GM18499 (cell line): ENCODE results near the gene FMOD.
"Not testable (repeated sequence)": the region's sequence is repeated elsewhere in the genome, so short reads cannot be mapped to it uniquely, and the experiment has no call there.

Experiments
- ATAC-seq: cut with Tn5 transposase; IDR thresholded peaks from one replicate; pipeline ENCODE4 v1.9.1; 2021; ENCODE audit warnings: moderate number of reproducible peaks; ENCODE audit not compliant: insufficient read depth, unreplicated experiment

Gene FMOD

GRCh38 chr1:203327684-203328457 lies 23.1 kb downstream of the FMOD start:
- no peak for ATAC-seq

GRCh38 chr1:203326830-203327683 lies 23.9 kb downstream of the FMOD start:
- ATAC-seq = no peak

GRCh38 chr1:203325418-203326091 lies 25.4 kb downstream of the FMOD start:
- ATAC-seq = no peak

GRCh38 chr1:203325026-203325417 lies 25.9 kb downstream of the FMOD start:
- no peak for ATAC-seq

GRCh38 chr1:203324105-203325025 lies 26.6 kb downstream of the FMOD start:
- no peak for ATAC-seq

- no peak for ATAC-seq
Observed at GRCh38 chr1:203323587-203323986, 27.3 kb downstream of the FMOD start.

- no peak for ATAC-seq
Observed at GRCh38 chr1:203322500-203323179, 28.3 kb downstream of the FMOD start.

DNA sequence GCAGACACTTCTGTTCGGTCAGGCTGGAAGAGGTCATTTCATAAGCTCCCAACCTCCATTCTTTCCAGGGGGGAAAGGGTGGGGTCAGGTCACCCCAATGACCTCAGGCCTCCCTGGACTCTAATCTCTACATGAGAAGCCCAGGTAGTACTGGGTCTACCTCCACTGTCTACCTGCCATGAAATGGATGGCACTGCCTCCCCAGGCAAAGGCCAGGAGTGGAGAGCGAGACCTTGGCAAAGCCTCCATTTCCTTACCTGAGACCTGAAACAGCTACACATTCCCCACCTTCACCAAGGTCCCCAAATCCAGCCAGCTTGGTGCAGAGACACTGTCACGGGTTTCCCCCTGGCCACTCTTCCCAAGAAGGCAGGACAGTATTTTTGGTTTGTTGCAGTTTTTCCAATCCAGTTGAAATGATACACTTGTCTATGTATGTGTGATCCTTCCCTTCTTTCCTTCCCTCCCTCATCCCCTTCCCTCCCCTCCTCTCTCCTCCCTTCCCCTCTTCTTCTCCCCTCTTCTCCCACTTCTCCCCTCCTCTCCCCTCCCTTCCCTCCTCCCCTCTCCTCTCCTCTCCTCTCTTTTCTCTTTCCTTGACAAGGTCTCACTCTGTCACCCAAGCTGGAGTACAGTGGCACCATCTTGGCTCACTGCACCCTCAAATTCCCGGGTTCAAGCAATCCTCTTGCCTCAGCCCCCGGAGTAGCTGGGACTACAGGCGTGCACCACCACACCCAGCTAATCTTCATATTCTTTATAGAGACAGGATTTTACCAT lies 29.5 kb downstream of the FMOD start:
- no peak for ATAC-seq

- peak; percentile 39 for ATAC-seq
Observed at GRCh38 chr1:203320591-203321272, 30.2 kb downstream of the FMOD start.

- ATAC-seq = no peak
Observed at GRCh38 chr1:203318229-203318517, 32.7 kb downstream of the FMOD start.

GRCh38 chr1:203317429-203318228 lies 33.3 kb downstream of the FMOD start:
- ATAC-seq = no peak

GRCh38 chr1:203316626-203317093 lies 34.3 kb downstream of the FMOD start:
- ATAC-seq = no peak

DNA sequence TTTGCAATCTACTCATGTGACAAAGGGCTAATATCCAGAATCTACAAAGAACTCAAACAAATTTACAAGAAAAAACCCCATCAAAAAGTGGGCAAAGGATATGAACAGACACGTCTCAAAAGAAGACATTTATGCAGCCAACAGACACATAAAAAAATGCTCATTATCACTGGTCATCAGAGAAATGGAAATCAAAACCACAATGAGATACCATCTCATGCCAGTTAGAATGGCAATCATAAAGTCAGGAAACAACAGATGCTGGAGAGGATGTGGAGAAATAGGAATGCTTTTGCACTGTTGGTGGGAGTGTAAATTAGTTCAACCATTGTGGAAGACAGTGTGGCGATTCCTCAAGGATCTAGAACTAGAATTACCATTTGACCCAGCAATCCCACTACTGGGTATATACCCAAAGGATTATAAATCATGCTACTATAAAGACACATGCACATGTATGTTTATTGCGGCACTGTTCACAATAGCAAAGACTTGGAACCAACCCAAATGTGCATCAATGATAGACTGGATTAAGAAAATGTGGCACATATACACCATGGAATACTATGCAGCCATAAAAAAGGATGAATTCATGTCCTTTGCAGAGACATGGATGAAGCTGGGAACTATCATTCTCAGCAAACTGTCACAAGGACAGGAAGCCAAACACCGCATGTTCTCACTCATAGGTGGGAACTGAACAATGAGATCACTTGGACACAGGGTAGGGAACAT lies 36.7 kb downstream of the FMOD start:
- ATAC-seq = not testable (repeated sequence)

- ATAC-seq = no peak
Observed at GRCh38 chr1:203311368-203312301, 39.3 kb downstream of the FMOD start.

- ATAC-seq = no peak
Observed at GRCh38 chr1:203308923-203309331, 42.0 kb downstream of the FMOD start.
